IMR-90 (cell line): Measurements from ENCODE around the gene USF1. TPM values are rescaled to one million over a fixed set of nuclear protein-coding genes. Genes with fewer than 3 reads are reported as not detected.

ENCODE experiments used
- ATAC-seq: fragments of 200-7000 bp; cut with Tn5 transposase; 2 replicates; pipeline ENCODE4 v1.9.1; 2020; ENCODE audit warnings: low read depth, mild to moderate bottlenecking, moderate library complexity
- BruUV-seq: library from RNA; stranded (reverse); fragments of 400-500 nt; replicated peaks from 2 replicates; lab custom pipeline; 2021; lab: Mats Ljungman, UMichigan
- CTCF ChIA-PET: fragments of 300-600 bp; formaldehyde crosslinking; extraction: SDS; loops from one replicate; lab custom pipeline; 2021; ENCODE audit warnings: antibody characterized with exemption; lab: Yijun Ruan, JAX
- POLR2A ChIA-PET: fragments of 300-600 bp; sonication (Branson Sonifier 250); formaldehyde crosslinking; loops from one replicate; lab custom pipeline; 2022; ENCODE audit warnings: antibody characterized with exemption; ENCODE audit not compliant: unreplicated experiment; lab: Charles Lee
- DNase-seq: peaks from one replicate; pipeline ENCODE4 v3.0.0; 2013
- H2AFZ ChIP-seq: replicated peaks from 2 replicates; pipeline ENCODE3; 2013; ENCODE audit warnings: low read length, mild to moderate bottlenecking; ENCODE audit not compliant: poor library complexity
- H2AK5ac ChIP-seq: 2 replicates; pipeline ENCODE4 v1.6.1; 2013; ENCODE audit warnings: low read depth, low read length, inconsistent platforms
- H2AK9ac ChIP-seq: replicated peaks from 2 replicates; pipeline ENCODE3; 2013; ENCODE audit warnings: mild to moderate bottlenecking, low read depth, low read length, moderate library complexity; ENCODE audit not compliant: poor library complexity
- H2BK120ac ChIP-seq: 2 replicates; pipeline ENCODE4 v1.6.1; 2013; ENCODE audit warnings: low read depth, low read length, inconsistent platforms
- H2BK15ac ChIP-seq: 3 replicates; pipeline ENCODE4 v1.6.1; 2013; ENCODE audit warnings: low read depth, low read length, inconsistent platforms
- H2BK20ac ChIP-seq: 2 replicates; pipeline ENCODE4 v1.6.1; 2013; ENCODE audit warnings: low read depth, mild to moderate bottlenecking, inconsistent platforms, low read length, moderate library complexity
- H2BK5ac ChIP-seq: 2 replicates; pipeline ENCODE4 v1.6.1; 2013; ENCODE audit warnings: mild to moderate bottlenecking, low read depth, low read length, inconsistent platforms; ENCODE audit not compliant: poor library complexity, severe bottlenecking
- H3K14ac ChIP-seq: replicated peaks from 2 replicates; pipeline ENCODE4 v1.6.1; 2013; ENCODE audit warnings: low read depth, low read length, inconsistent platforms
- H3K18ac ChIP-seq: 2 replicates; pipeline ENCODE4 v1.6.1; 2013; ENCODE audit warnings: low read depth, low read length, control low read depth
- H3K23ac ChIP-seq: 2 replicates; pipeline ENCODE4 v1.6.1; 2013; ENCODE audit warnings: low read depth, low read length, inconsistent platforms
- H3K27ac ChIP-seq: 2 replicates; pipeline ENCODE4 v1.5.1; 2013; ENCODE audit warnings: mild to moderate bottlenecking, control low read depth, low read length; ENCODE audit not compliant: insufficient read depth
- H3K27me3 ChIP-seq: 2 replicates; pipeline ENCODE4 v1.6.1; 2013; ENCODE audit warnings: low read length; ENCODE audit not compliant: control insufficient read depth, insufficient read depth
- H3K36me3 ChIP-seq: 2 replicates; pipeline ENCODE4 v1.6.1; 2013; ENCODE audit warnings: low read length, mixed read lengths; ENCODE audit not compliant: control insufficient read depth, insufficient read depth
- H3K4ac ChIP-seq: 2 replicates; pipeline ENCODE4 v1.6.1; 2013; ENCODE audit warnings: low read depth, low read length, inconsistent platforms
- H3K4me1 ChIP-seq: 2 replicates; pipeline ENCODE4 v1.6.1; 2013; ENCODE audit warnings: low read length, mixed read lengths; ENCODE audit not compliant: control insufficient read depth, insufficient read depth
- H3K4me2 ChIP-seq: 2 replicates; pipeline ENCODE4 v1.6.1; 2013; ENCODE audit warnings: low read depth, mild to moderate bottlenecking, control low read depth, low read length, moderate library complexity
- H3K4me3 ChIP-seq: 2 replicates; pipeline ENCODE4 v1.5.1; 2013; ENCODE audit warnings: low read depth, mild to moderate bottlenecking, control low read depth, low read length, moderate library complexity; ENCODE audit not compliant: insufficient read depth
- H3K56ac ChIP-seq: 2 replicates; pipeline ENCODE4 v1.6.1; 2013; ENCODE audit warnings: low read length, inconsistent platforms; ENCODE audit not compliant: insufficient read depth; ENCODE audit errors: extremely low read depth
- H3K79me1 ChIP-seq, 2 experiments: 2 replicates each; pipeline ENCODE4 v1.6.1; 2013; ENCODE audit warnings: low read length in 2 of 2, inconsistent platforms in 1 of 2, low read depth in 1 of 2
- H3K9ac ChIP-seq: 2 replicates; pipeline ENCODE4 v1.6.1; 2013; ENCODE audit warnings: low read depth, low read length, control low read depth
- H3K9me1 ChIP-seq: 2 replicates; pipeline ENCODE4 v1.6.1; 2013; ENCODE audit warnings: low read length, inconsistent platforms; ENCODE audit not compliant: insufficient read depth
- H3K9me3 ChIP-seq: 2 replicates; pipeline ENCODE4 v1.6.1; 2013; ENCODE audit warnings: low read length; ENCODE audit not compliant: control insufficient read depth, insufficient read depth
- H4K20me1 ChIP-seq: 2 replicates; pipeline ENCODE4 v1.6.1; 2013; ENCODE audit warnings: low read length, inconsistent platforms; ENCODE audit not compliant: insufficient read depth
- H4K5ac ChIP-seq: 2 replicates; pipeline ENCODE4 v1.6.1; 2013; ENCODE audit warnings: mild to moderate bottlenecking, low read depth, low read length, control low read depth
- H4K8ac ChIP-seq, 2 experiments: 2 replicates each; pipeline ENCODE4 v1.6.1; 2013; ENCODE audit warnings: low read depth in 2 of 2, low read length in 2 of 2, control low read depth in 1 of 2, inconsistent platforms in 1 of 2
- H4K91ac ChIP-seq: 2 replicates; pipeline ENCODE4 v1.6.1; 2013; ENCODE audit warnings: low read depth, low read length, inconsistent platforms; ENCODE audit not compliant: insufficient read depth
- BHLHE40 ChIP-seq: fragments of 150-350 bp; IDR thresholded peaks from 2 replicates; pipeline ENCODE4 v1.6.1; 2016; ENCODE audit warnings: mild to moderate bottlenecking, low read depth, low read length
- CEBPB ChIP-seq: IDR thresholded peaks from 2 replicates; pipeline ENCODE4 v1.6.1; 2012; ENCODE audit warnings: low read depth, low read length, improper control_type of control experiment
- CHD1 ChIP-seq: IDR thresholded peaks from 2 replicates; pipeline ENCODE4 v1.6.1; 2012; ENCODE audit warnings: low read depth, low read length, improper control_type of control experiment
- CTCF ChIP-seq: conservative IDR thresholded peaks from 2 replicates; pipeline ENCODE4 v1.5.1; 2012; ENCODE audit warnings: mild to moderate bottlenecking, low read depth, low read length, improper control_type of control experiment
- FOS ChIP-seq: fragments of 150-350 bp; IDR thresholded peaks from 2 replicates; pipeline ENCODE4 v1.6.1; 2016; ENCODE audit warnings: low read depth, low read length
- MAFK ChIP-seq: IDR thresholded peaks from 2 replicates; pipeline ENCODE4 v1.6.1; 2012; ENCODE audit warnings: low read depth, low read length, improper control_type of control experiment
- MAZ ChIP-seq: IDR thresholded peaks from 2 replicates; pipeline ENCODE4 v1.6.1; 2012; ENCODE audit warnings: low read depth, mild to moderate bottlenecking, low read length, improper control_type of control experiment, moderate library complexity, borderline replicate concordance
- MXI1 ChIP-seq: IDR thresholded peaks from 2 replicates; pipeline ENCODE4 v1.6.1; 2012; ENCODE audit warnings: low read depth, mild to moderate bottlenecking, low read length, moderate library complexity, borderline replicate concordance
- NFE2L2 ChIP-seq: fragments of 150-350 bp; IDR thresholded peaks from 2 replicates; pipeline ENCODE4 v1.6.1; 2016; ENCODE audit warnings: low read depth, mild to moderate bottlenecking, low read length
- POLR2A ChIP-seq: IDR thresholded peaks from 2 replicates; pipeline ENCODE4 v1.6.1; 2012; ENCODE audit warnings: mild to moderate bottlenecking, low read depth, low read length
- RAD21 ChIP-seq: IDR thresholded peaks from 2 replicates; pipeline ENCODE4 v1.6.1; 2012; ENCODE audit warnings: low read length, improper control_type of control experiment
- RCOR1 ChIP-seq: IDR thresholded peaks from 2 replicates; pipeline ENCODE4 v1.6.1; 2012; ENCODE audit warnings: mild to moderate bottlenecking, low read length, improper control_type of control experiment; ENCODE audit not compliant: insufficient replicate concordance
- RFX5 ChIP-seq: IDR thresholded peaks from 2 replicates; pipeline ENCODE4 v1.8.0; 2012; ENCODE audit warnings: low read depth, mild to moderate bottlenecking, low read length, moderate library complexity
- SMC3 ChIP-seq: fragments of 150-350 bp; IDR thresholded peaks from 2 replicates; pipeline ENCODE4 v1.6.1; 2016; ENCODE audit warnings: low read depth, mild to moderate bottlenecking, antibody characterized with exemption, low read length, moderate library complexity
- WGBS, 2 experiments: methylation state at CpG; one replicate each; pipeline versions ENCODE4 v1.1.5 to v1.1.7; 2013; ENCODE audit warnings: missing lambda C conversion rate in 2 of 2; ENCODE audit not compliant: insufficient read length in 1 of 2; ENCODE audit errors: extremely low coverage in 2 of 2; 5-methylcytosine and 5-hydroxymethylcytosine counted together
- dilution Hi-C: fragments of 300-500 bp; cut with HindIII; formaldehyde crosslinking; loops from one replicate; pipeline ENCODE4 v1.14.3; 2018; ENCODE audit warnings: low sequenced_read_pairs; ENCODE audit not compliant: unreplicated experiment
- in situ Hi-C: fragments of 300-500 bp; cut with MboI; formaldehyde crosslinking; loops from 3 replicates; pipeline ENCODE4 v1.14.3; 2019; ENCODE audit warnings: low sequenced_read_pairs, inconsistent platforms, mixed read lengths
- intact Hi-C: fragments of 100-400 bp; cut with micrococcal nuclease; formaldehyde crosslinking; loops from 2 replicates; pipeline ENCODE4 v1.10.0; 2022
- polyA plus RNA-seq, 3 experiments: library from polyadenylated mRNA; depleted of rRNA; stranded (reverse); fragments of >200 nt; gene quantifications; 2 replicates each; pipeline ENCODE4 v1.2.3, GENCODE V29; 2012; ENCODE audit warnings: low replicate concordance in 1 of 3
- total RNA-seq: library from RNA; depleted of rRNA; stranded (reverse); fragments of >200 nt; gene quantifications from 2 replicates; pipeline ENCODE4 v1.2.3, GENCODE V29; 2012
- TF ChIP-seq, protein P1 (sequence below): fragments of 150-350 bp; IDR thresholded peaks from 2 replicates; pipeline ENCODE4 v1.6.1; 2016; ENCODE audit warnings: low read depth, mild to moderate bottlenecking, low read length, moderate library complexity, borderline replicate concordance
- TF ChIP-seq, protein P2 (sequence below): fragments of 150-350 bp; IDR thresholded peaks from 2 replicates; pipeline ENCODE4 v1.6.1; 2017; ENCODE audit warnings: mild to moderate bottlenecking, antibody characterized with exemption, low read length, low read depth

USF1 gene
- total and polyA plus RNA-seq, 2 of the 4 experiments (the other 2 are of a cell fraction), result 37.1 to 78.9 TPM

GRCh38 chr1:160999376-160999775, 46.4 kb downstream of the USF1 start:
- H3K4me1 ChIP-seq, result no peaks in the 10 kb centered on the region
- no peaks in the 10 kb centered on the region for H3K27me3 ChIP-seq
- H2BK20ac ChIP-seq, result no peak overlapping the region
- no peaks in the 10 kb centered on the region for H4K20me1 ChIP-seq
- no TSS peak for BruUV-seq
- in situ Hi-C loops (loop anchor here (5.0 kb wide), 2 partner anchors 48 to 98 kb away; partner anchors contain the start of genes KLHDC9 and USF1), intact Hi-C loops (no loop called here), dilution Hi-C loops (no loop called here)
- WGBS, 2 experiments, result 78% methylated on average over 5 of the region's 5 CpGs; no CpG with 5 or more reads in 1 of the 2 experiments
- H2AK9ac ChIP-seq, result no peak overlapping the region
- H3K4me3 ChIP-seq, result no peak overlapping the region
- H2AK5ac ChIP-seq, result no peak overlapping the region
- no peak overlapping the region for H3K56ac ChIP-seq
- H3K79me1 ChIP-seq, result no peaks in the 10 kb centered on the region
- H2BK120ac ChIP-seq, result no peak overlapping the region
- TF ChIP-seq BHLHE40 (no peak), FOS (no peak), MXI1 (no peak), CHD1 (no peak), CTCF (no peak), RCOR1 (no peak), POLR2A (no peak), RFX5 (no peak), CEBPB (no peak), RAD21 (no peak), SMC3 (no peak), MAFK (no peak), NFE2L2 (no peak), MAZ (no peak)
- TF ChIP-seq, protein P1, sequence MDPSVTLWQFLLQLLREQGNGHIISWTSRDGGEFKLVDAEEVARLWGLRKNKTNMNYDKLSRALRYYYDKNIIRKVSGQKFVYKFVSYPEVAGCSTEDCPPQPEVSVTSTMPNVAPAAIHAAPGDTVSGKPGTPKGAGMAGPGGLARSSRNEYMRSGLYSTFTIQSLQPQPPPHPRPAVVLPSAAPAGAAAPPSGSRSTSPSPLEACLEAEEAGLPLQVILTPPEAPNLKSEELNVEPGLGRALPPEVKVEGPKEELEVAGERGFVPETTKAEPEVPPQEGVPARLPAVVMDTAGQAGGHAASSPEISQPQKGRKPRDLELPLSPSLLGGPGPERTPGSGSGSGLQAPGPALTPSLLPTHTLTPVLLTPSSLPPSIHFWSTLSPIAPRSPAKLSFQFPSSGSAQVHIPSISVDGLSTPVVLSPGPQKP, result no peak
- TF ChIP-seq, protein P2, sequence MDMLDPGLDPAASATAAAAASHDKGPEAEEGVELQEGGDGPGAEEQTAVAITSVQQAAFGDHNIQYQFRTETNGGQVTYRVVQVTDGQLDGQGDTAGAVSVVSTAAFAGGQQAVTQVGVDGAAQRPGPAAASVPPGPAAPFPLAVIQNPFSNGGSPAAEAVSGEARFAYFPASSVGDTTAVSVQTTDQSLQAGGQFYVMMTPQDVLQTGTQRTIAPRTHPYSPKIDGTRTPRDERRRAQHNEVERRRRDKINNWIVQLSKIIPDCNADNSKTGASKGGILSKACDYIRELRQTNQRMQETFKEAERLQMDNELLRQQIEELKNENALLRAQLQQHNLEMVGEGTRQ, result no peak
- H4K91ac ChIP-seq, result no peak overlapping the region
- no peak for ATAC-seq
- H3K9me3 ChIP-seq, result no peaks in the 10 kb centered on the region
- no peak overlapping the region for H3K18ac ChIP-seq
- no peak overlapping the region for H3K14ac ChIP-seq
- H2BK5ac ChIP-seq, result no peak overlapping the region
- no peak overlapping the region for H3K9ac ChIP-seq
- H3K27ac ChIP-seq, result no peak overlapping the region
- CTCF ChIA-PET, result no interaction called here
- no peak overlapping the region for H2AFZ ChIP-seq
- no peak overlapping the region for H4K5ac ChIP-seq
- no peak overlapping the region for H2BK15ac ChIP-seq
- no peak overlapping the region for H4K8ac ChIP-seq
- DNase-seq, result no peak
- H3K36me3 ChIP-seq, result no peaks in the 10 kb centered on the region
- POLR2A ChIA-PET, result no interaction called here
- no peak overlapping the region for H3K23ac ChIP-seq
- H3K4ac ChIP-seq, result no peak overlapping the region
- no peak overlapping the region for H3K4me2 ChIP-seq
- no peaks in the 10 kb centered on the region for H3K9me1 ChIP-seq
